HG03039 (cell line): ENCODE data around the gene GSTA4.

Experiments
- ATAC-seq: cut with Tn5 transposase; IDR thresholded peaks from one replicate; pipeline ENCODE4 v1.9.1; 2021; ENCODE audit warnings: mild to moderate bottlenecking, moderate library complexity; ENCODE audit not compliant: unreplicated experiment

Gene GSTA4, protein sequence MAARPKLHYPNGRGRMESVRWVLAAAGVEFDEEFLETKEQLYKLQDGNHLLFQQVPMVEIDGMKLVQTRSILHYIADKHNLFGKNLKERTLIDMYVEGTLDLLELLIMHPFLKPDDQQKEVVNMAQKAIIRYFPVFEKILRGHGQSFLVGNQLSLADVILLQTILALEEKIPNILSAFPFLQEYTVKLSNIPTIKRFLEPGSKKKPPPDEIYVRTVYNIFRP

DNA sequence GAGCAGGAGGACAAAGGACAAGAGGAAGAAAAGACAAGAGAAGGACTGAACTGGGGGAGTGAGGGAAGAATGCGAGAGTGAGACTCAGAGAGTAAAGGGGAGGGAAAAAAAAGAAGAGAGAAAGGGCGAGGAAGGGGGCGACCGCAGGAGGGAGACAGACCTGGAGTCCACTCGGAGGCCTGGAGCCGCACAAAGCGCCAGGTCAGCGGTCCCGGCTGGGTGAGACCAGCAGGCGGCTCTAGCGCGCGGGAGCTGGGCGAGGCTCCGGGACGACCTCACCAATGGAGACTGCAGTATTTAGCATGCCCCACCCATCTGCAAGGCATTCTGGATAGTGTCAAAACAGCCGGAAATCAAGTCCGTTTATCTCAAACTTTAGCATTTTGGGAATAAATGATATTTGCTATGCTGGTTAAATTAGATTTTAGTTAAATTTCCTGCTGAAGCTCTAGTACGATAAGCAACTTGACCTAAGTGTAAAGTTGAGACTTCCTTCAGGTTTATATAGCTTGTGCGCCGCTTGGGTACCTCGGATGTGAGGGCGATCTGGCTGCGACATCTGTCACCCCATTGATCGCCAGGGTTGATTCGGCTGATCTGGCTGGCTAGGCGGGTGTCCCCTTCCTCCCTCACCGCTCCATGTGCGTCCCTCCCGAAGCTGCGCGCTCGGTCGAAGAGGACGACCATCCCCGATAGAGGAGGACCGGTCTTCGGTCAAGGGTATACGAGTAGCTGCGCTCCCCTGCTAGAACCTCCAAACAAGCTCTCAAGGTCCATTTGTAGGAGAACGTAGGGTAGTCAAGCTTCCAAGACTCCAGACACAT is at the start of gene GSTA4:
GSTA4 (minus strand) TSS at position 196 of the 824 bp plus-strand sequence. CDS start 1,041 bp downstream, outside the sequence.
- ATAC-seq = peak; percentile 96

DNA sequence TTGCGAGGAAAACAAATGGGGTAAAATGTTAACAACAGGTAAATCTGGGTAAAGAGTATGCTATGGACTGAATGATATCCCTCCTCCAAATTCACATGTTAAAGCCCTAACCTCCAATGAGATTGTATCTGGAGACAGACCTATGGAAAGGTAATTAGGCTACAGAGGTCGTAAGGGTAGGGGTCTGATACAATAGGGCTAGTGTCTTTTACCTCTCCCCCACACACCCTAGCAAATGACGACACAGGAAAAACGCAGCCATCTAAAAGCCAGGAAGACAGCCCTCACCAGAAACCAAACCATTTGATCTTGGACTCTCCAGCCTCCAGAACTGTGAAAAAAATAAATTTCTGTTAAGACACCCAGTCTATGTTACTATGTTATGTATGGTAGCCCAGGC is 49.5 kb upstream of the GSTA4 start:
- no peak for ATAC-seq

DNA sequence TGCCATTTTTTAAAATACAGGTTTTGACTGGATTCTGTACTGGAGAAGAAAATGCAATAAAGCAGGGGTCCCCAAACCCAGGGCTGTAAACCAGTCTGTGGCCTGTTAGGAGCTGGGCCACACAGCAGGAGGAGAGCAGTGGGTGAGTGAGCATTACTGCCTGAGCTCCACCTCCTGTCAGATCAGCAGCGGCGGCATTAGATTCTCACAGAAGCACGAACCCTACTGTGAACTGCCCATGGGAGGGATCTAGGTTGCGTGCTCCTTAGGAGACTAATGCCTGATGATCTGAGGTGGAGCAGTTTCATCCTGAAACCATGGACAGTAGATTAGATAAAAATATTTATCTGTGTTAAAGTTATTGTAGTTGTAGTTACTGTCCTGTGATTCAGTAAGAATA is 49.0 kb upstream of the GSTA4 start:
- no peak for ATAC-seq

DNA sequence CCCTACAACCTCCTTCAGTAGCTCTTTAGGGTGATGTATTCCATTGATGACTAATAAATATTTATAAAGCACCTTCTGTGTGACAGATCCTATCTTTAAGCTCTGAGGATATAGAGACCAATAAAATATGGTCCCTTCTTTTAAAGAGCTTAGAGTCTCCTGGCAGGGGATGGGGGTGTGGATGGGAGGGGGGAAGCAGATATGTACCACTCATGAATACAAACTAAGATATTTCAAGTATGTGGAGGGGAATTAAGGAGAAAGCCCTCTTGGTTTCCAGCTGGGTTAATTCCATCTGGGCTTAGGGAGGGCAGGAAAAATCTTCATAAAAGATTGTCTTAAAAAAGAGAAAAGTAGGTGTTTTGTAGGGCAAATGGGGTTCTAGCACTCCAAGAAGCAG is 48.5 kb upstream of the GSTA4 start:
- ATAC-seq = no peak

DNA sequence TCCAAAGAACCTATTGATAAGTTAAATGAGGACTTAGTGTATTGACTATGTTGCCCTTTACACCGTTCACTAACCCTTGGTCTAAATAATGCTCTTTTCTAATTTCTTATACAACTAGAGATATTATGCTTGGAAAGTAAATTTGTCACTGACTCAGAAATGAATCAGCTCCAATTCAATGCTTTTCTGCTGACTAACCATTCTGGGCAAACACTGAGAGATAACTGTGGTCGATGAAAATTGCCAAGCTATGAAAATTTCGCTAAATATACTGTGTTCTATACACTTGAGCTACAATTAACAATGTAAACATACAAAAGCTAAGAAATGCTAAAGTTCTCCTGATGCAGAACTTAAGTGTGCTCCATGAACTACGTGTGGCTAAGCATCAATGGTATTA is 47.0 kb upstream of the GSTA4 start:
- ATAC-seq = no peak

DNA sequence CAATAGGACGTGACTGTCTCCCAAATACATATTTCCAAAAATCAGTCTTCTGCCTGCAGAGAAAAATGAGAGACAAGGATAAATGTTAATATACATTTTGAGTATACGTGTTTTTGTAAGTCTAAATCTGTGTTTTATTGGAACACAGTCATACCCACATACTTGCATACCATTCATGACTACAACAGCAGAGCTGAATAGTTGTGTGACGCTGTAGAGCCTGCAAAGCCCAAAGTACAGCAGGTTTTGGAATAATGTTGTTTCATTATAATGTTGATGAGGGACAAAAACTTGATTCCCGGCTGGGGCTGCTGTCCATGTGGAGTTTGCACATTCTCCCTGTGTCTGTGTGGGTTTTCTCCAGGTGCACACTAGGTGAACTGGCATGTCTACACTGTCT is 46.3 kb upstream of the GSTA4 start:
- no peak for ATAC-seq

DNA sequence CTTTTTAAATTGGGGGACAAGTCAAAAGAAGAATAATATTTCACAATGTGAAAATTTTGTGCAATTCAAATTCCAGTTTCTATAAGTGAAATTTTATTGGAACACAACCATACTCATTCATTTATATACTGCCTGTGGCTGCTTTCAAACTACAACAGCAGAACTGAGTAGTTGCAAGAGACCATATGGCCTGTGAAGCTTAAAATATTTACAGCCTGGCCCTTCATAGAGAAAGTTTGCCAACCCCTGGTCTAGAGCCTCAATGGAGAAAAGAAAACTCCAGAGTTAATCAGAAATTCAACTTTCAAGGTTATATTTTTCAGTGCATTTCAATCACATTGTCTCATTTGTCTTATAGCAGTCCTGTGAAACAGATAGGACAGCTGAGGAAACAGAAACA is 43.5 kb upstream of the GSTA4 start:
- ATAC-seq = no peak

DNA sequence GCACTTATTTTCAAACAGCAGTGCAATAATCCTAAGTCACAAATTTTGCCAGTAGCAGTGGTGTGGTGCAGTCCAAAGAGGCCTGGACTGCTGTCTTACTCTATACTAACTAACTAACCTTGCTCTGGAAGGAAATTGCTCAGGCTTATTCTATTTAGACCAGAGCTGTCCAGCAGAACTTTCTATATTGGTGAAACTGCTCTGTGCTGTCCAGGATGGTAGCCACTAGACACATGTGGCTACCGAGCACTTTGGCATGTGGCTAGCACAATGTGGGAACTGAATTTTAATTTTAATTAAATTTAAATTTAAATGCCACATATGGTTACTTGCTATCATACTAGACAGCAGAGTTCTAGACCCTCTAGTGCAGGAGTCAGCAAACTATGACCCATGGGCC is 43.1 kb upstream of the GSTA4 start:
- ATAC-seq = no peak

DNA sequence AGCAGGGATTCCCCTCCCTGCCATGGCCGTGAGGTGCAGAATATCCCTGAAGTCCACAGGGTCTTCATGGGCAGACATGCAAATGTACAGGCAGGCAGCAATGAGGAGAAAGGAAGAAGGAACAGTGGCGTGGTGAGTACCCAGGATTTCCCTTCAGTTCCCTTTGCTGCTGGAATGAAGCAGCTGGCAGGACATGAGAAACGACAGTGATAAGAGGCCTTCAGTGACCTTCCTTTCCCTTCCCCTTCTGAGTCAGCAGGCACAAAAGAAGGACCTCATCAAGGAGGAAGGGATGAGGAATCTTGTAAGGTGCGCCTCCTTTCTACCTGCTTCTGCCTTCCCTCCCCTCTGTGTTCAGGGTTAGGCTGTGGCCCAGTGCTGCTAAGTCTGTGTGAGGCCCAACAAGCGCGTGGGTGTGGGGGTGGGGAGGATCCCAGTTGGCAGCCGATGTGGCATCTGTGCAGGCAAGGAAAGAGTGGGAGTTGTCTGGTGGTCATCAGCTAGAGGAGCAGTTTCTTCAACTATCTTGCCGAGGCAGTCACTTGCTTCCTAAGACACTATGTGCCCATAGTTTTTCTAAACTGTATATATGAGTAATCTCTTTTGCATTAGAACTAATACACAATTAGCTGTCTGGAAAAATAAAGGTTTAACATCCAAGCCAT is 40.6 kb upstream of the GSTA4 start:
- ATAC-seq = no peak

DNA sequence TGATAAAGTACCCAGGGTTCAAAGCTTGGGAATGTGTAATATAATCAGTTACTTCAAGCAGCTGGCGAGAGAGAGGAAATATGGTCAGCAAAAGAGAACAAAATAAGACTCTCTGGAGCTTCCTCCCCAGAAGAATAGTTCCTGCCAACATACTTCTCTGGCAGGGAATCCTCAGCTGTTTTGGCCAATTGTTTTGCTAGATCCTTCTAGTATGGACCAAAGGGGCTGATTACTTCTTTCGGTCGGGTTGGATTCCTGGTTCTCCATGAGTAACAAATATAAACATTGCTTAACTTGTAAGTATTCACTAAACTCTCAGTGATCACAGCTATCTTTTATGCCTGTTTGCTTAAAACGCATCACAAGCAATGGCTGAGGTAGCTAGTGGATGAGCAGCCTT is 38.7 kb upstream of the GSTA4 start:
- ATAC-seq = no peak

DNA sequence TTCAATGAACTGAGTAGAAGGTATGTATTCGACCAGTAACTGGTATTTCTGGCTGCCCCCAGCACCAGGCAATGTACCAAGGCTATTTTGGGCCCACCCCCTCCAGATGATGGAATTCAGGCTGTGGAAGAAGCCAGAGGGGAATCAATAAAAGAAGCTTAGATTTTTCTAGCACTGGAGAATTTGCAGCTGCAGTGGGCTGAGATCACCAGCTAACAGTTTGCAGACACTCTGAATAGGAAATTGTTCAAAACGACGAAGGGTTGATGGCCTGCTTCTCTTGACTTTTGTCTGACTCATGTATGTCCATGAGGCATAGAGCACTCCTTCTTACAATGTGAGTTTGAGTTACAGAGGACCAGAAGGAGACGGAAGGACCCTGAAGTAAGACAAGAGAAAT is 37.8 kb upstream of the GSTA4 start:
- ATAC-seq = no peak

DNA sequence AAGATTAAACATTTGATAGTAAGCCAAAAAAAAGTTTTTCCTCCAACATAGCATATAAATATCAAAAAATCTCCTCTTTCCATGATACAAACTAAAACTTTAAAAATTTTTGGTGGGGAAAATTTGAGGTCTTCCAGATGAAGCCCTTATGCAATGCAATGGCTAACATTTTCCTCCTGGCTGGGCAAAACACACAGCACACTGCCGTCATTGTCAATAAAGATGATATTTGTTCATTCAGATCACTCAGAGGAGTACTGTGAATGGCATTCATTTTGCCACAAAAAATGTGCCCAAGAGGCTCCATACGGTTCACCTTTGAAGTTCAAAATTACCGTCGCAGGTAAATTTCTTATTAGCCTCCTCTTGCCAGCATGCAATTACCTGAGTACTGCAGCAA is 36.2 kb upstream of the GSTA4 start:
- no peak for ATAC-seq

DNA sequence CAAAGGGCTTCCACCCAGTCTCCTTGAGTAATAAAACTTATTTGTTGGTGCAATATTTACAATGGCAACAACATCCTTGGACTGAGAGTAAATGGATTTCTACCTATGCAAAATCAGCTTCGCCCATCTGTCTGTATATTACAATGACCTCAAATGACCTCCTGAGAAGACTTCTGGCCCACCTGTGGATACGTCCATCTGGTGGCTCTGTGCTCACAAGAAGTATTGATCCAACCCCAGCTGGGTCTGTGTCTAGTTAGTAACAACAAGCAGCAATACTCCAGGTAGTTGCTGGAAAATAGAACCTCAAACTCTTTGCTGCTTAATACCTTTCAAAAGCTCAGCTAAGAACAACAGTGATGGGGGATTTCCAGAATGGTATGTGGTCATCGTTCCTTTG is 34.7 kb upstream of the GSTA4 start:
- ATAC-seq = no peak

DNA sequence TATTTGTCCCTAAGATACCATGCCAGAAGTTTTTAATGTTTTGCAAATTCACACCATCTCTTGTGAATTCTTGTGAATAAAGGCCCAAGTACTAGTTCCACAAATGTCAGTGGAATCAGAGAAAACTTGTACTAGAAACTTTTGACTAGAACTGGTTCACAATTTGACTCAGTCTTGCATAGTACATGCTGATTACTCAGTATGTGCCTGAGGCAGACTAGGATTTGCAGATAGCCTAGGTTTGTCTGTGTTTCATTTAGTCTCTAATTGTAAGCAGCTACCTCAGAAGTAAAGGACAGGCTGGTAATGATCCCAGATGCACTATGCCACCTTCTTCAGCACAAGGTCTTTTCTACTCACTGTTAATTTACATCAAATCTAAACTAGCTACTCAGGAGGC is 34.2 kb upstream of the GSTA4 start:
- no peak for ATAC-seq

DNA sequence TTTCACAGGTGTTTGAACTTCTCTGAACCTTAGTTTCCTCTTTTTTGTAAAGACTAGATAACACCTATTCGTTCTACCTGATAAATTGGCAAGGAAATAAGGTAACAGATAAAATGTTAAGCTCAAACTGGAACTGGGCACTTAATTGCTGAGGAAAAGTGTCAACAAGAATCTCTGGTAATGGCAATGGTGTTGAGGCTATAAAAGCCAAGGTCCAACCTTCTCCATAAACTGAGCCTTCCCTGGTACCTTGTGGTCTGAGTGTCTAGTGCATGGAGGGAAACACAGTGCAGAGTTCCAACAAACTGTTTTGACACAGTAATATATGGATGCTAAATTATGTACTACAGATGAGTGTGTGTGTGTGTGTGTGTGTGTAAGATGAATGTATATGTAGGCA is 33.4 kb upstream of the GSTA4 start:
- ATAC-seq = no peak

DNA sequence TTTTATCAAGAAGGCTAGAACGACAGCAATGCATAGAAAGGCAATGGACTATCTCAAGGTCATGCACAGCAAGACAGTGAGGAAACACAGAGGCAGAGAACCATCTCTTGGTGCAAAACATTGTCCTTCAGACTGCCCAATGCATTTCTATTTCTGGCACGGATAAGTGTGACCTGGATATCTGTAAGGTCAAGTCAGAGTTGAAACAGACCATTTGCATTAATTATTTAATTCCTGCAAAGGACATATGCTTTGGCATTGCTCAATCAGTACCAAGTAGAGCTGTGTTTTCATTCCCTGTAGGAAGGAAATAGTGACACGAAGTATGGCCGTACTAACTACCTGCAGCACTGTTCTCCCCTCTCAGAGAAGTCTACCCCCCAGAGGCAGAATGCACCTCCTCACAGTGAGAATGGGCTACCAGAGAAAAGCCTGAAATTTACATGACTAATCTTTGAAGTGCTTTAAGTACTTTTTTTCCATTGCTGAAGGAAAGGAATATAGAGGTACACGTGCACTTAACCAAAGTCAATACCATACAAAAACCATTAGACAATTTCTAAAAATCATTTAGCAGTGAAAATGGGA is 32.1 kb upstream of the GSTA4 start:
- no peak for ATAC-seq

DNA sequence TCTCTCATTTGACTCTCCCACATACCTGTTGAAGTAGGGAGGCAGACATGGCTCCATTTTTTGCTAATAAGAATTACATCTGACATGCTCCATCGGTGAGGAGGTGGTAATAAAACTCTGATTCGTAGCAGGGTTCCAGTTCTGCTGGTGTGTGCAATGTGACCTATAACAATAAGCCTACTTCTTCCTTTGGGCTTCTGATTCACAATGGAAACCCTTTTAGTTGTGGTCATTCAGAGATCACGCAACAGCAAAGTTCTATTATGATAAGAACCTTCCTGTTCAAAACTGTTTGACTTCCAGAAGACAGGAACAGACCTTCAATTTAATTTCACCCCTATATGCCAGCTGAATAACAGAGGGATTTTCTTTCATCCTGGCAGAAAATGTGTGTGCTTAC is 31.4 kb upstream of the GSTA4 start:
- ATAC-seq = no peak

DNA sequence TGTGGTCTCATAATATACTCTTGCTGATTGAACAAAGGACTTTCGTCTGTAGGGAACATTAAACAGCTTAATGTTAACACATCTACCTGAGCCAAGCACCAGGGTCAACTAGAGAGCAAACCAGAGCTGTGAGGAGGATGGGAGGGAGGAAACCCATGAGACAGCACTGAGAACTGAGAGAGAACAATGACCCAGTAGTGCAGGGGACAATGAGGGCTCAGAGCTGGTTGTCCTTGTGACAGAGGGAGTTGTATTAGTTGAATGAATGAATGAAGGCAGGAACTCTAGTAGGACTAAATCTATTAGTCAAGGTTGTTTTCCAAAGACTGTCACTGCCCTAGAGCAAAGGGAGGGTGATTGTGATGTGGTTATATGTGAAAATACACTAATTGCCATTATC is 28.2 kb upstream of the GSTA4 start:
- ATAC-seq = no peak

DNA sequence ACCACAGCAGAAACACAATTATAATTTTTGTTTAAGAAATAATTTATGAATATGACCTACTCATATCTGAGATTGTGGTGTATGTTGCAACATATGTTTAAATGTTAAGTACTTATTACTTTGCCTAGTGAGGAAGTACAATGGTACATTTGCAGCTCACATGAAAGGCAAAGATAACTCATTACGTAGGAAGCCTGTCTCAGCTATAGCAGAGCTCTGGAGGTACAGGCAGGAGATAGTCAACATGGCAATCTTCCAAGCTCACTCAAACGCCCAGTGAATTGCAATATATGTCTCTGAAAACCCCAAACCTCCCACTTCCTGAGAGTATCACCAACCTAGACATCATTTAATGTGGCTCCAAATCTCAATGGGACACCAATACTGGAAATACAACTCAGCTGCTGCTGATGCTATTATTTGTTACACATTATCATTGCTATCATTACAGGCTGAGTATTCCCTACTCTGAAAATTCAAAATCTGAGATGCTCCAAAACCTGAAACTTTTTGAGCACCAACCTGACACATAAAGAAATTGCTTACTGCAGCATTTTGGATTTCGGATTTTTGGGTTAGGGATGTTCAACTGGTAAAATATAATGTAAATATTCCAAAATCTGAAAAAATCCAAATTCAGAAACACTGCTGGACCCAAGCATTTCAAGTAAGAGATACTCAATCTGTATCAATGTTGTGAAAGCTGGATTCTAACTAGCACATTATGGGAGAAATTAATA is 25.1 kb upstream of the GSTA4 start:
- no peak for ATAC-seq

DNA sequence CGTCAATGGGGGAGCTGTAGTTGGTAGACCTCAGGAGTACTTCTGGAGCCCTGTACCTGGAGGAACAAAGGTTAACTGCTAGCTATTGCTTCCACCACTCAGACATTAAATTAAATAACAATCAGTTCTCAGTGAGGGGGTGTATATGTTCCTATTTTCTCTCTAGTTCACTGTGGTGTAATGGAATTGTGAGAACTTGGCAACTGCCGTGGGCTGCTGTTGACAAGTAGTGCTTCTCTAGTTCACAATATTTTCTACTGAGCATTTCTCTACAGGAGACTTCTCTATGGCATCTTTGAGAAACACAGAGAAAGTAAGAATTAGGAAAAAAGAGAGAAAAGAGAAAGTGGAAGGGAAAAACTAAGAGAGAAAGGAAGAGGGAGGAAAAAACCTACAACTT is 23.4 kb upstream of the GSTA4 start:
- no peak for ATAC-seq

DNA sequence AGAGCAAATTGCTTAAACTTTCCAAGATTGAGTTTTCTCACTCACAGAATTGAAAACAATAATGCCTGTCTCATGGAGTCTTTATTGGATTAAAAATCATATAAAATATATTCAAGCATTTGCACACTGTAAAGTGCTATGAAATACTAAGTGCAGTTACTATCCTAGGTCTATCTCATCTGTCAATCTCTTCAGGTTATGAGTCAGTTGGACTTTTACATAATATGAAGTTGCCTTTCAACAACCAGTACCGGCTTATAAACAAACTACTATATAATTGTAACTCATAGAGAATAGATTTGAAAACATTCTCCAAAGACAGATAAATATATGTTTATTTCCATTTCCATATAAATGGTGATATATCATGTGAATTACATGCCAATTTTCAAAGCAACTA is 20.4 kb upstream of the GSTA4 start:
- no peak for ATAC-seq
